Mononuclear cell (primary cell): ENCODE data around the gene LLPH. TPM values are rescaled to one million over a fixed set of nuclear protein-coding genes. Genes with fewer than 3 reads are reported as not detected.

Experiments
- total RNA-seq: library from RNA; depleted of rRNA; stranded (reverse); fragments of >200 nt; gene quantifications from one replicate; pipeline ENCODE4 v1.2.3, GENCODE V29; 2012

Gene LLPH
- total RNA-seq, 1 donor = 5.0 TPM

Other genes starting within 250 kb of the LLPH start
- gene TMBIM4, start 39.2 kb upstream of the LLPH start, total RNA-seq = 69.9 TPM
- 57.5 TPM for gene IRAK3, start 58.5 kb upstream of the LLPH start, total RNA-seq
- gene HELB, start 171.7 kb upstream of the LLPH start, total RNA-seq = 92.4 TPM